GM11168 (cell line): ENCODE data around the gene FOXF1.

ENCODE experiments used
- in situ Hi-C: fragments of 300-500 bp; cut with MboI; formaldehyde crosslinking; loops from one replicate; pipeline ENCODE4 v1.12.0; 2022; ENCODE audit warnings: low sequenced_read_pairs; ENCODE audit not compliant: unreplicated experiment

FOXF1 gene

GRCh38 chr16:86510465-86511261 lies at the start of gene FOXF1:
Gene FOXF1, plus strand, starts transcription at chr16:86510527. Its CDS starts 43 bp downstream, at chr16:86510570.
- in situ Hi-C loops: loop anchor here (10.0 kb wide), 2 partner anchors 166 to 436 kb away; no protein-coding TSS in a partner anchor

DNA sequence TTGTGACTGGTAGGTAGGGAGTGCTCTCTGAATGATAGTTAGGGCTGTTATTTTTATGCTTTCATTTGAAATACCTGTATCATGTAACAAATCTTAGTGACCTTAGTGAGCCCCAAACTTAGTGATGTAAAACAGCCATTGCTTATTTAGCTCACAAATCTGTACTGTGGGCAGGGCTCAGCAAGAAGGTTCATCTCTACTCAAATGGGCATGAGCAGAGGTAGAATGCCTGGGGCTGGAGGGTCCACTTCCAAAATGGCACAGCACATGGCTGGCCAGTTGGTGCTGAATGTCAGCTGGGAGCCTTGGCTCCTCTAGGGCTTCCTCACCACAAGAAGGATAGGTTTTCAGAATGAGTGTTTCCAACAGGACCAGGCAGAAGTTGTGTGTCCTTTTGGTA lies 49.3 kb upstream of the FOXF1 start:
- in situ Hi-C loops: no loop called here

DNA sequence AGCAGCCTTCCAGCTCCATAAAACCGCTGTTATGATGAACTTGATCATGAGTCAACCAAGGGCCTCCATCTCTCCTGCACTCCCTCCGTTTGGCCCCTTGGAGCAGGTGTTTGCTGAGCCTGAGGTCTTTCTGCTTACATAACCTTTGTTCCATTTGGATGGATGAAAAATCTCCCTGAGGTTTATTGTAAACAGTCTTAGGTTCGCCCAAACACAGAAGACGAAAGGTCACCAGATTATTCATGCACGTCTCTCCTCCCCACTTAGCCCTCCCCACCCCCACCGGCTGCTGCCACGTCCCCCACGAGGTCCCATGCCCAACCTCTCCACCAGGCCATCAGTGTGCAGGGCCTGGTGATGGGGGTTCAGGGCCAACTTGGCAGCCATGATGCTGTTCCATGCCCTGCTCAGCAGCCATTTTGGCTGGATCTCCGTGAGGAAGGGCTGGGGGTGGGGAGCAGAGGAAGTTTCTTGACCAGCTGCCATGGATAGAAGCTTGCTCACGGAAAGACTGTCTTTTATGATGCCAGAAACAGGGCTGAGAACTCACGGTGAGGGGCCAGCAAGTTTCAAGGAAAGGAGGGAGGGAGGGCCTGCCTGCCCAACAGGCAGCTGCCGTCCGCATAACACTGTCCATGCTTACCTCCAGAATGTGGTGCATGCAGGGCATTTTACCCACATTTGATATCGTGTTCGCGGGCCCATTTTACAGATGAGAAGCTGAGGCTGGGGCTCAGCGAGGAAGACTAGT lies 47.8 kb upstream of the FOXF1 start:
- in situ Hi-C loops: no loop called here

DNA sequence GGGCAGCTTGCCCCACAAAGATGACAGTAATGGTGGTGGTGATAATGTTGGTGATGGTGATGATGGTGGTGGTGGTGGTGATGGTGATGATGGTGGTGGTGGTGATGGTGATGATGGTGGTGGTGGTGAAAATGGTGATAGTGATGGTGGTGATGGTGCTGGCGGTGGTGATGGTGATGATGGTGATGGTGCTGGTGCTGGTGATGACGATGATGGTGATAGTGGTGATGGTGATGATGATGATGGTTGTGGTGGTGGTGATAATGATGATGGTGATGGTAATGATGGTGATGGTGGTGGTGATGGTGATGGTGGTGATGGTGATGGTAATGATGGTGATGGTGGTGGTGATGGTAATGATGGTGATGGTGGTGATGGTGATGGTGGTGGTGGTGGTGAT lies 46.3 kb upstream of the FOXF1 start:
- in situ Hi-C loops: no loop called here

DNA sequence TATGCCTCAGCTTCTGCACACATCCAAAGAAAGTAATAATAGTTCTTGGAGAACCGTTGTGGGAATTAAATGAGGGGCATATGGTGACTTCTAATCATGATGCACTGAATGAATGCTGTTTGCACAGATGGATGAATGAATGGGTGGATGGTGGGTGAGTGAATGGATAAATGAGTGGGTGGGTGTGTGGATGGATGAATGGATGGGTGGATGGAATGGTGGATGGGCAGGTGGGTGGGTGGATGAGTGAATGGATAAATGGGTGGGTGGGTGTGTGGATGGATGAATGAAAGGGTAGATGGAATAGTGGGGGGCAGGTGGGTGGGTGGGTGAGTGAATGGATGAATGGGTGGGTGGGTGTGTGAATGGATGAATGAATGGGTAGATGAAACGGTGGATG lies 44.9 kb upstream of the FOXF1 start:
- in situ Hi-C loops: no loop called here

DNA sequence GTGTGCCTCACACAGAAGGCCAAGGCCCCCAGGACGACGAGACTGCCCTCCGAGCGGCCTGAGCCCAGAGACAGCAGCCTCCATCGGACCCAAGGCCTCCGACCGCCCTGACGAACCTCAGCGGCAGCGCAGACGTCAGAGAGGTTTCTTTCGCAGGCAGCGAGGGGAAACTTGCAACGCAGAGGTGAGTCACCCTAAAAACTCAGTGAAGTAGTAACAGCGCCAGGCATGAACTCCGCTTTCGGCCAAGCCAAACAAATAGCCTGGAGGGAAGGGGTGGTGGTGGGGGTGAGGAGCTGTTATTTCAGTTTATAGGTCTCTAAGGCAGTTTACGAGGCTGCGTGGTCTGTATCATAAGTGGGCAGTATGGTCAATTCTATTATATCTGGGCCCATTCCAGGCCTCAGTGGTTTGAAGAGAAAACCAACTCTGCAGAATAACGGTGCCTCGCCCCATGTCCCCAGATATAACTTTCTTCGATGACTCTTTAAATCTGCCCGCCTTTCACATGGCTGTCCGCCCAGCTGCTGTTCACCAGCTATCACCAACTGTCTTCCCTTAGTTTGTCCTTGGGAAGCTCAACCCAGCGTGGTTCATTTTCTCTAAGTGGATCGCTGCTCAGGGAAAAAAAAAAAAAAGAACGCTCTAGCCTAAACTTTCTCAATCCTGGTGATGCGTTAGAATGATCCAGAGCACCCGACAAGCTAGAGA lies 43.5 kb upstream of the FOXF1 start:
- in situ Hi-C loops: no loop called here

- in situ Hi-C loops: no loop called here
Measured at GRCh38 chr16:86467490-86467889, 42.8 kb upstream of the FOXF1 start.

DNA sequence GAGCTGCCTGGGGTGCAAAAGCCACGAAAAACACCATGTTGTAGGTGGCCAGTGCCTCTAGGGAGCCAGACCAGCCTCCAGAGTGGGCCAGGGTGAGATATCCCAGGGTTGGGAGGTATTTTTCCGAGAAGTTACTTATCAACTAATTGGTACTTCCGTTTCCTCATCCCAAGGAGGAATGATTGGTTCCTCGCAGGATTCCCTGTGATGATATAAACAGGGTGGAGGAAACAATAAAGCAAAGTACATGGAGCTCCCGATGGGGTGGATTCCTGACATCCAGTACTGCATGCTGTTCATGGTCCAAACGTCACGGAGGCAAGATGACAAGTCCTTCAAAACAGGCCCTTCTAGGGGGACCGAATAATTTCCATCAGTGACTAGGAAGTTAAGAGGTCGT lies 39.4 kb upstream of the FOXF1 start:
- in situ Hi-C loops: no loop called here

GRCh38 chr16:86471896-86472295 lies 38.4 kb upstream of the FOXF1 start:
- in situ Hi-C loops: no loop called here

- in situ Hi-C loops: no loop called here
Measured at GRCh38 chr16:86472366-86472765, 38.0 kb upstream of the FOXF1 start.

DNA sequence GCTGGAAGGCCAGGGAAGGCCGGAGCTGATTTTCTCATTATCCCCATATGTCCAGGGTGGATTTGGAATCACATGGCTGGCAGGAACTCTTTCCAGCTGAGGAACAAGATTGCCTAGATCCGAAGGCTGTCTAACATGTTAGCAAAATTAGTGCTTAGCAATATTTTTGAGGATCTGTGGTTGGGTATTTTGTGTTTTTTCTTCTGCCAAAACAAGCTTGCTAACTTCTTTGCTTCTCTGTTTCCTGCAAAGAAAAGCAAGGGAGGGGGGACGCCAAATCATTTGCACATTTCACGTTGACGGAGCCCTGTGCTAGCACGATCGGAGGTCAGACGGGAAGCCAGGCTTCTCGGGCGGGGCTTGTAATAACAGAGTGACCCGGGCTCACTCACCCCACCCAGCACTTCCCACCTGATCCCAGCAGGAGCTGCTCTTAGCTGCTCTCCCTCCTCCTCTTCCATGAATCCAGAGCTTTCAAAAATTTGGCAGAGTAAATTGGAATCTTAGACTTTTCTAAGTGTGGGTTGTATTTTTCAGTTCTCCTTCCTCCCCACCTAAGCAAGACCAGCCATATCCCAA lies 33.3 kb upstream of the FOXF1 start:
- in situ Hi-C loops: no loop called here

DNA sequence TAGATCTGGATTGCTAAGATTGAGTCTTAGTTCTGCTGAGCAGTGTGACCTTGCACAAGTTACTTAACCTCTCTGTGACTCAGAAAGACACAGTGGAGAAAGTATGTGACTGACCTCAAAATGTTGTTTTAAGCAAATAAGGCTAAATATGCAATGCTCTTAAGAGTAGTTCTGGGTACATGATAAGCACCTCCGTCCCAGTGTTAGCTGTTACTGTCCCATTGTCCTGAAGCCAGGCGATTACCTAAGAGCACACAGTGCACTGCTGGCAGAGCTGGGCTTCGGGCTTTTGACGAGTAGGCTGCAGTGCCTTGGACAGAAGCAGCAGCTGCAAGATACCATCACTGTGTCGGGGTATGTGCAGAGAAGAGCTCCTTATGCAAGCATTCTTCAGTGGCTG lies 32.7 kb upstream of the FOXF1 start:
- in situ Hi-C loops: no loop called here

- in situ Hi-C loops: no loop called here
Measured at GRCh38 chr16:86478779-86479178, 31.5 kb upstream of the FOXF1 start.

DNA sequence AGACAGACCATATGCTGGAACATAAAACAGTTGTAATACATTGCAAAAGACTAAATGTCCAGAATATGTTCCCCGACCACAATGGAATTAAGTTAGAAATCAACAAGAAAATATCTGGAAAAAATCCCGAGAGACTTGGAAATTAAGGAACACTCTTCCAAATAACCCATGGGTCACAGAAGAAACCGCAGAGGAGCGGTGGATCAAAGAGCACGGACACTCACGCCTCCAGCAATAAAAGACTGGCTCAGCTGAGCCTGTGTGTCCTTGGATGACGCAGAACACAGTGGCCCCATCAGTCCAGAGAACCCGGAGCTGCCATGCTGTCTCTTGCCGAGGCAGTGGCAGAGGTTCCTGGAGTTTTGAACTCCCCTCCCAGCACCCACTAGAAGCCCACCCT lies 30.9 kb upstream of the FOXF1 start:
- in situ Hi-C loops: no loop called here

DNA sequence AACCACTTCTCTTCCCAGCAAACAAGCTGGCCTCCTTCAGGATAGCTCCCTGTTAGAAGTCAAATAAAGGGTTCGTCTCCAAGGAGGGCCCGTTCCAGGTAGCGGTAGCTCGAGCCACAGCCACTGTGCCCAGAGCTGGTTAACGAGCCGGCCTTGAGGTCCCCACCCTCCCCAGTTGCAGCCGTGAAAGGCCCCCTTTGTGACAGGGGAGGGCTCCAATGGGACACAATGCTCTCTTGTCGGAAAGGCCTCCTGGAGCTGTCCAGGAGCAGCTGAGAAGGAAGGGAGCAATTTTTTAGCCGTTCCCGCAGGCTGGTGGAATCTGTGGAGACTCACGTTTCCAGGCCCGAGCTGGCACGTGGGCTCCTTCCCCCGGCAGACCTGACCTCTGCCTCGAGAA lies 29.9 kb upstream of the FOXF1 start:
- in situ Hi-C loops: no loop called here

DNA sequence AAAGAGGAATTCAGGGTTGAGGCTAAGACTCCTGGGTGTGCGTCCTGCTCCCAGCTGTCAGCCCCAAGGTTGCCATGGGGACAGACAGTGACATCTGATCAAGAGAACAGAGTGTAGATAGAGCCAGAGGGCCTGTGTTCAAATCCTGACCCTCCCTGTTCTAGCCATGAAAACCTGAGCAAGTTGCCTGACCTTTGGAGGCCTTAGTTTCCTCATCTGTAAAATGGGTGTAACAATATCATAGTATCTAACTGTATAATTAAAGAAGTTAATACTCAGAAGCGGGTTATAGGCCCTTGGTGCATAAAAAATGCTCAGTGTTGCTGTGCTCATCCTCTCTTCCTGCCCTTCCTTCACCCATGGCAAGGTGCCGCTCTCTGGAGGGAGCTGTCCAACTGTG lies 28.7 kb upstream of the FOXF1 start:
- in situ Hi-C loops: no loop called here

GRCh38 chr16:86484240-86484639 lies 26.1 kb upstream of the FOXF1 start:
- in situ Hi-C loops: no loop called here

DNA sequence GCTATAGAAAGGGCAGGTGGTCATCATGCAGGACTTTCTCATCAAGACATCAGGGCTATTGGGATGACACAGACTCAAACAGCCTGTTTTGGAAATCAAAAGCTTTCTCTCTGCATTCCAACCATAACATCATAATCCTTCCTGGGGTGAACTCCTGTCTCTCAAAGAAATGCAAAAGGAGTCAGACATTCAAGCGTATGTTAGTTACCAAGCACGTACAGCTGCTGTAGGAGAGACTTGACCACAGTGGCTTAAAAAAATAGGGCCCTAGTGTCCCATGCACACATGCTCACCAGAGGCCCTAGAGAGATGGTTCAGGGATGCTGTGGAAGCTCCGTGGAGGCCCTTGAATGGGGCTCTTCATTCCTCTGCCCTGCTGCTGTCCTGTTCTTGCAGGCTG lies 24.6 kb upstream of the FOXF1 start:
- in situ Hi-C loops: no loop called here

DNA sequence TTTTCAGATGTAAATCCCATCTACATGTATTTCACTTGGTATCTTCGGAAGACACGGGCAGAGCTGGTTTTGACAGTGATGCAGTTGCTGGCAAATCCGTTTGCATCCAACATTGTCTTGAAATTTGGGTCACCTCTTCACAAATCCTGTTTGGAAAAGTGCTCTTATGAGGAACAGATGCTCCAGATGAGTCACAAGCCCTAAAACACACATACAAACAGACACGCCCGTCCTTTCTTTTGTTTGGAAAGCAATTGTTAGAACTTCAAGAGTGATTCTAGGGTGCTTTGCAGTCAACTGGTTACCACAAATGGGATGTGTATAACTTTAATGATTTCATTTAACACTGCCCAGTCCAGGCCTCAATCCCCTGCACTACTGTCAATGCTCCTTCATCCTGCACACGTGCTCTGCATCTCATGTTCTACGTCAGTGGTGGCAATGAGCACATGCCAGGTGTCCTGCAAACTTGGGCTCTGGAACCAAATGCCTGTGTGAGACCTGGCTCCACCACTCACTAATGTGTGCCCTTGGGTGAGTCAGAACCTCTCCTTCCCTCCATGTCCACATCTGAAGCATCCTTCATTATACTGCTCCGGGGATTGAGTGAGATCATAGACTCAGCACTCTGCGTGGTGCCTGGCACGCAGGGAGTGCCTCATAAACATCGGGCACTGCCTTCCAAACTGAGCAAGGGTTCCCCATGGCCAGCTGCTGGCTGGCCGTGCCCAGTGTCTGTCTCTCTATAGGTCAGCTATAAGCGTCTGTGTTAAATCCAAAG lies 19.3 kb upstream of the FOXF1 start:
- in situ Hi-C loops: no loop called here

DNA sequence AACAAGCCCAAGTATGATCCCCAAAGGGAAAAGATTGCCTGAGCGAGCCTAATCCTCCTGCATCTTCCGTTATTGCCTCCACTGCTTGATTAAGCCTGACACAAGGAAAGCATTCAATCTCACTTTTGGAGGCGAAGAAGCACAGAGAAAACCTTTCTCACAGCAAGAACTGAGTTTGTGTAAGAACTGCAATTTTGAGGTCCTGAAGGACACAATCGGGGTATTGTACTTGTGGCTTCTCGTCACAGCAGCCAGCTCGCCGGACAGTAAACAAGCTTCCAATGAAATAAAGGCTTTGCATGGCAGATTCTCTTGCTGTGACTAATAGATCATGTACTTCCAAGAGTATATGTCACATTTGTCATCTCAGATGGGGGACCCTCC lies 18.7 kb upstream of the FOXF1 start:
- in situ Hi-C loops: no loop called here
